ENCODE results near the gene KCTD1. TPM values are rescaled to one million over a fixed set of nuclear protein-coding genes. Genes with fewer than 3 reads are reported as not detected.

KCTD1 gene
- total and polyA plus RNA-seq, 8 donors: 4.3 to 16.8 (median 8.1) TPM

DNA sequence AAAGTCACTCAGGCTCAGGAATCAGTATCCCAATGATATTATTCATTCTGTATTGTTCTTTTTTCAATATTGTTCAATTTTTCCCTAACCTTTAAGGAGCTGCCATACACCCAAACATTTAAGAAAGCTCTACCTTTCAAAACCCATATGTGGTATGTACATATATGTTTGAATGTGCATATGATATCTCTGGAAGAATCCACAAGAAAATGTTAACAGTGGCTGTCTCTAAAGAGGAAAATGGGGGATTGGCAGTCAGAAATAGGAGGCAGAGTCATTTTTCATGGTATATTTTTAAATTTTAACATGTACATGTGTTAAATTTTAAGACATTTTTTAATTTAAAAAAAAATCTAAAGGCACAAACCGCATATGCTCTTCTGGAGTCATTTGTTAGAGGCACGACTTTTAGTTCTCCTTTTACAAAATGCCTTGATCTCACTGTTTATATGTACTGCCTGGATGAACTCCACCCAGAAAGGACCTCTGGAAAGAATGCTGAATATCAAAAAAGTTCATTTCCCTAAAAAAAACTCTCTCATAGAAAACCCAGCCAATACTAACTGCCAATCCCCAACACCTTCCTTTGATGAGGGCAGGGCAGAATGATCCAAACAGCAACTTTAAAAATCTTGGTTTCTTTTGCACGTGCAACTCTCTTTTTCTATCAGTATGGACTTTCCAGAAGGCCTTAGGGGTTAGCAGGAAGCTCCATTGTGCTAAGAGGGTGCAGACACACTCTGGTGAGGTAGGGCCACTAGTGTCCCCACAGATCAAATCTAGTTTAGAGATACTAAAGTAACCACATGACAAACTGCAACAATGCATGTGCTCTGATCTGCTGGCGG, 23.6 kb downstream of the KCTD1 start:
- FAIRE-seq (no peak), DNase-seq (no peak), ATAC-seq (no peak)
- Histone ChIP-seq H3K36me3 (no peaks in the 10 kb centered on the region), H3K27ac (no peak overlapping the region), H3K27me3 (no peaks in the 10 kb centered on the region), H3K4me1 (no peaks in the 10 kb centered on the region), H3K4me3 (no peak overlapping the region), H3K9me3 (no peaks in the 10 kb centered on the region)
- TF ChIP-seq, protein P1, sequence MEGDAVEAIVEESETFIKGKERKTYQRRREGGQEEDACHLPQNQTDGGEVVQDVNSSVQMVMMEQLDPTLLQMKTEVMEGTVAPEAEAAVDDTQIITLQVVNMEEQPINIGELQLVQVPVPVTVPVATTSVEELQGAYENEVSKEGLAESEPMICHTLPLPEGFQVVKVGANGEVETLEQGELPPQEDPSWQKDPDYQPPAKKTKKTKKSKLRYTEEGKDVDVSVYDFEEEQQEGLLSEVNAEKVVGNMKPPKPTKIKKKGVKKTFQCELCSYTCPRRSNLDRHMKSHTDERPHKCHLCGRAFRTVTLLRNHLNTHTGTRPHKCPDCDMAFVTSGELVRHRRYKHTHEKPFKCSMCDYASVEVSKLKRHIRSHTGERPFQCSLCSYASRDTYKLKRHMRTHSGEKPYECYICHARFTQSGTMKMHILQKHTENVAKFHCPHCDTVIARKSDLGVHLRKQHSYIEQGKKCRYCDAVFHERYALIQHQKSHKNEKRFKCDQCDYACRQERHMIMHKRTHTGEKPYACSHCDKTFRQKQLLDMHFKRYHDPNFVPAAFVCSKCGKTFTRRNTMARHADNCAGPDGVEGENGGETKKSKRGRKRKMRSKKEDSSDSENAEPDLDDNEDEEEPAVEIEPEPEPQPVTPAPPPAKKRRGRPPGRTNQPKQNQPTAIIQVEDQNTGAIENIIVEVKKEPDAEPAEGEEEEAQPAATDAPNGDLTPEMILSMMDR (IDR thresholded peaks at IDR 0.05): no peak
- intact Hi-C loops (cut with DNase I): no loop called here
- WGBS, 2 donors: 81 to 89% methylated on average over 4 of the region's 4 CpGs

DNA sequence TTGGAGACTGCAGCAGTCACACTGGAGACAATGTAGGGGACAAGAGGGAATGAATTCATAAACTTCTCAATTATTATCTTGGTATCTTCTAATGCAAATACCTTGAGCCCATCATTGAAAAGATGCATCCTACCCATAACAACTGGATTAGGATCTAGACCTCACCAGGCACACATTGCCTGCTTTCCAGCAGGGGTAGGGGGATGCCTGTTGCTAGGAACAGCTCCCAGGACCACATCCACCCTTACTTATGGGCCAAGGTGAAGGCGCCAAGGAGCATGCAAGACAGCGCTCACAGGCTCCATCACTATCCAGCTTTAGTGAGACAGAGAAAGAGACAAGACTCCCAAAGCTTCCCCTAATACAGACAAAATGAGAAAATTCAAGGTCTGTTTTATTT, 24.4 kb downstream of the KCTD1 start:
- Histone ChIP-seq H3K9me3 (no peaks in the 10 kb centered on the region), H3K4me1 (no peaks in the 10 kb centered on the region), H3K36me3 (no peaks in the 10 kb centered on the region), H3K27me3 (no peaks in the 10 kb centered on the region), H3K27ac (no peak overlapping the region), H3K4me3 (no peak overlapping the region)
- no peak for ATAC-seq
- DNase-seq: no peak
- 94 to 98% methylated on average over 2 of the region's 2 CpGs for WGBS, 2 donors
- FAIRE-seq: no peak
- intact Hi-C loops (cut with DNase I): no loop called here
- TF ChIP-seq, protein P1 (IDR thresholded peaks at IDR 0.05): no peak

DNA sequence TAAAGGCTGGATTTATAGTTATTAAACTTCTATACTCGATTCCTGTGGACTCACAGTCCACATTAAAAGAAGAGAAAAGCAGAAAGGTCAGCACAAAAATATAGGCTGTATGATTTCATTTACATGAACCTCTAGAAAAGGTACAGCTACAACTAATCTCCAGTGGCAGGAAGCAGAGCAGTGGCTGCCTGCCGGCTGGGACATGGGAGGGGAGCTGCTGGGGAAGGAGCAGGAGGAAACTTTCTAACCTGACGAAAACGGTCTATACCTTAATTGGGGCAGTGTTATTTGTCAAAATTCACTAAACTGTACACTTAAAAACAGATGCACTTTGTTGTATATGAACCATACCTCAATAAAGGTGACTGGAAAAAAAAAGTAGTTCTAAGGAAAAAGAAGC, 26.7 kb downstream of the KCTD1 start:
- ATAC-seq (no peak), FAIRE-seq (no peak), DNase-seq (no peak)
- WGBS, 2 donors: 82 to 85% methylated on average over 4 of the region's 4 CpGs
- Histone ChIP-seq H3K36me3 (no peaks in the 10 kb centered on the region), H3K4me1 (no peaks in the 10 kb centered on the region), H3K9me3 (no peaks in the 10 kb centered on the region), H3K4me3 (no peak overlapping the region), H3K27me3 (no peaks in the 10 kb centered on the region), H3K27ac (no peak overlapping the region)
- intact Hi-C loops (cut with DNase I): no loop called here
- TF ChIP-seq, protein P1 (IDR thresholded peaks at IDR 0.05): no peak

DNA sequence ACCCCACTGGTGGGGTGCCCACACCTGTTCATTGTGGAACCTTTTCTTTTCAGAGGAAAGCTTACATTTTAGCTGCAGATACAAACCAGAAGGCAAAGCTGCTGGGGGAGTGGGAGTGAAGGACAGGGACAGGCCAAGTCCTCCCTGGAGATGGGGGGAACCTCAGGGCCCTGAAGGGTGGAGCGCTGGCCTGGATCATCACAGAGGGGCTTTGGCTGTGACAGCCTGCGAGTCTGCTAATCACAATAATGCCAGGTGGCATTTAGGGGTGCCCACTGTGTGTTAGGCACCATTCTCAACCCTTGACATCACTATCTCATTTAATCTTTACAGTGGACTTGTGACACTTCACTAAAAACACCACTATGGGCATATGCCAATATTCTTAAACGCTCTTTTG, 27.4 kb downstream of the KCTD1 start:
- intact Hi-C loops (cut with DNase I): no loop called here
- Histone ChIP-seq H3K36me3 (no peaks in the 10 kb centered on the region), H3K9me3 (no peaks in the 10 kb centered on the region), H3K27ac (no peak overlapping the region), H3K4me1 (no peaks in the 10 kb centered on the region), H3K27me3 (no peaks in the 10 kb centered on the region), H3K4me3 (no peak overlapping the region)
- WGBS, 2 donors: 85 to 91% methylated on average over 3 of the region's 3 CpGs
- ATAC-seq (no peak), FAIRE-seq (no peak), DNase-seq (no peak)
- TF ChIP-seq, protein P1 (IDR thresholded peaks at IDR 0.05): no peak

DNA sequence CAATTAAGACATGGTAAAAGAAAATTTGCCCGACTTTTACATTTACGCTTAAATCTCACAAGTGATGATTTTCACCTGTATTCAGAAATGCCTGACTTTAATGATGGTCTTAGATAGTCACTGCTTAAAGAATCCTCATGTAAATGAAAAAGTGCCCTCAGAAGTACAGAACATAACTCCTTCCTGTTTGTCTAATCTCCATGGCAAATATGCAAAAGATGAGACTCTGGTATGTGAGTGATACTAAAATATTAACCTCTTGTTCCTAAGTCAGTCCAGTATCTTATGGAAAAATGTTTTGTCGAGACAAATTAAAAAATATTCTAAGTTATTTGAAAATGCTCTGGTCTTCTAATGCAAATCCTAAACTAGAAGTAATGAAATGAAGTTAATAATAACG, 29.2 kb downstream of the KCTD1 start:
- 94 to 97% methylated on average over 4 of the region's 4 CpGs for WGBS, 2 donors
- Histone ChIP-seq H3K4me1 (no peaks in the 10 kb centered on the region), H3K9me3 (no peaks in the 10 kb centered on the region), H3K27ac (no peak overlapping the region), H3K4me3 (no peak overlapping the region), H3K36me3 (no peaks in the 10 kb centered on the region), H3K27me3 (no peaks in the 10 kb centered on the region)
- no peak for FAIRE-seq
- no peak for ATAC-seq
- no peak for DNase-seq
- intact Hi-C loops (cut with DNase I): no loop called here
- TF ChIP-seq, protein P1 (IDR thresholded peaks at IDR 0.05): no peak

Measured in pancreas (tissue), 10 donors.